GM19023 (cell line): Measurements from ENCODE around the gene XPC.

Experiments
- ATAC-seq: cut with Tn5 transposase; IDR thresholded peaks from one replicate; pipeline ENCODE4 v1.9.1; 2021; ENCODE audit warnings: mild to moderate bottlenecking, moderate library complexity; ENCODE audit not compliant: unreplicated experiment

The XPC gene

DNA sequence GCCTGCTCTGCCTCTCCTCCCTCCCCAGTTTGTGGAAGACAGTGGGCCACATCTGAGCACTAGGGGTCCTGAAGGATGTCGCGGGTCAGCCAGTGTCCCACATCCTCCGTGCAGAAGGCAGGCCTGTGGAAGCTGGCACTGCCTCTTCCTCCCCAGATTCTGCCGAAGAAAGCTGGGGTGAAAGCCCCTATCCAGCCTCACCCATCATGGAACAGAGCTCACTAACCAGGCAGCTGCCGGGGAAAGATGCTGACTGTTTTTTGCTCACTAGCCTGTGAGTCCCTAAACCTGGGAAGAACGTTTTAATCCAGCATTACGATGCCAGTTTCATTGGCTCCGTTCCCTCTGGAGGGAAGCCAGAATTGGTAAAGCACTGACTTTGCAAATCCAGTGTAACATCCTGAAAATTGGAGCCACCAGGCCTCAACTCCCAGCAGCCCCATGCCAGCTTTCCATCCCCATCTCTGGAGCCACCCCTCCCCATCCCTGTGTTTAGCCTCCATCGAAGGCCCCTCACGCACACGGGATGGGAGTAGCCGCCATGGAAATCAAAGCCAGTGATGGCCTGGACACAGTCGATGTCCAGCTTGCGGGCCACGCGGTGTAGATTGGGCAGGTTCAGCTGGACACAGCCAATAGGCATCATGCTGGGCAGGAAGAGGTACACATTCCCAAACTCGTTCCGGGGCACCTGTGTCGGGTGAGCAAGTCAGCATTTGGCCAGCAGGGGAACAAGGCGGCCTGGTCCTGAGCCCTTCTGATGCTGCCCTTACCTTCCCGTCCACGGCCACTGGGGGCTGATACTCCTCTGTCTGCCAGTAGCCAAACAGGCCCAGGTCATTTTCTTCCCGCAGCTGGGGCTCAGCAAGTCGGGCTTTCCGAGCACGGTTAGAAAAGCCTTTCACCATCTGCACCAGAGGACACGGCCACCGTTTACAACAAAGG lies 30.1 kb downstream of the XPC start:
- ATAC-seq, result no peak

DNA sequence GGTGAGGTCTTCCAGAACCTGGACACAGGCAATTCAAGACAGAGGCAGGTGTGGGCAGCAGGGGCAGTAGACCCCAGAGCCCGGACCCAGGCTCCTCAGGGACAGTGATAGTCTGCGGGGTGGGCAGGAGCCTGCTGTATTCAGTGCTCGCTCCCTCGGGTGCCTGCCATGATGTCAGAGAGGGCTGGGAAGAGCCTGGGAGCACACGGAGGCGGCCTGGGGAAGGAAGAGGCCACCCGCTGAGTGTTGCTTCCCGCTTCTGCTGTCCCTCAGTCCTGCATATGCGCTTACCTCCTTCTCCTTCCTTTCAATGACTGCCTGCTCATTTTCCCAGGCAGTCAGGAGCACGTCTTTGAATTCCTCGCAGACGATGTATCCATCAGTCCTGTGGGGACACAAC lies 30.8 kb downstream of the XPC start:
- ATAC-seq, result no peak

- ATAC-seq, result no peak
Measured at GRCh38 chr3:14147066-14147435, 31.4 kb downstream of the XPC start.

GRCh38 chr3:14146381-14147065 lies 31.9 kb downstream of the XPC start:
- no peak for ATAC-seq

- no peak for ATAC-seq
Measured at GRCh38 chr3:14145670-14146380, 32.6 kb downstream of the XPC start.

- no peak for ATAC-seq
Measured at GRCh38 chr3:14145236-14145635, 33.2 kb downstream of the XPC start.

GRCh38 chr3:14144423-14145075 lies 33.9 kb downstream of the XPC start:
- peak; percentile 93 for ATAC-seq

GRCh38 chr3:14143271-14144225 lies 34.9 kb downstream of the XPC start:
- no peak for ATAC-seq

DNA sequence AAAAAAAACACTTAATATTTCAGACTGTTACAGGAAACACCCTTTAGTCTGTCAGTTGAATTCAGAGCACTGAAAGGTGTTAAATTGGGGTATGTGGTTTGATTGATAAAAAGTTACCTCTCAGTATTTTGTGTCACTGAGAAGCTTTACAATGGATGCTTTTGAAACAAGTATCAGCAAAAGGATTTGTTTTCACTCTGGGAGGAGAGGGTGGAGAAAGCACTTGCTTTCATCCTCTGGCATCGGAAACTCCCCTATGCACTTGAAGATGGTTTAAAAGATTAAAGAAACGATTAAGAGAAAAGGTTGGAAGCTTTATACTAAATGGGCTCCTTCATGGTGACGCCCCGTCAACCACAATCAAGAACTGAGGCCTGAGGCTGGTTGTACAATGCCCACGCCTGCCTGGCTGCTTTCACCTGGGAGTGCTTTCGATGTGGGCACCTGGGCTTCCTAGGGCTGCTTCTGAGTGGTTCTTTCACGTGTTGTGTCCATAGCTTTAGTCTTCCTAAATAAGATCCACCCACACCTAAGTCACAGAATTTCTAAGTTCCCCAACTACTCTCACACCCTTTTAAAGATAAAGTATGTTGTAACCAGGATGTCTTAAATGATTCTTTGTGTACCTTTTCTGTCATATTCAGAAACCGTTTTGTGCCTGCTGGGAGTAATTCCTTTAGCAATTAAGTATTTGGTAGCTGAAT lies 35.7 kb downstream of the XPC start:
- no peak for ATAC-seq

DNA sequence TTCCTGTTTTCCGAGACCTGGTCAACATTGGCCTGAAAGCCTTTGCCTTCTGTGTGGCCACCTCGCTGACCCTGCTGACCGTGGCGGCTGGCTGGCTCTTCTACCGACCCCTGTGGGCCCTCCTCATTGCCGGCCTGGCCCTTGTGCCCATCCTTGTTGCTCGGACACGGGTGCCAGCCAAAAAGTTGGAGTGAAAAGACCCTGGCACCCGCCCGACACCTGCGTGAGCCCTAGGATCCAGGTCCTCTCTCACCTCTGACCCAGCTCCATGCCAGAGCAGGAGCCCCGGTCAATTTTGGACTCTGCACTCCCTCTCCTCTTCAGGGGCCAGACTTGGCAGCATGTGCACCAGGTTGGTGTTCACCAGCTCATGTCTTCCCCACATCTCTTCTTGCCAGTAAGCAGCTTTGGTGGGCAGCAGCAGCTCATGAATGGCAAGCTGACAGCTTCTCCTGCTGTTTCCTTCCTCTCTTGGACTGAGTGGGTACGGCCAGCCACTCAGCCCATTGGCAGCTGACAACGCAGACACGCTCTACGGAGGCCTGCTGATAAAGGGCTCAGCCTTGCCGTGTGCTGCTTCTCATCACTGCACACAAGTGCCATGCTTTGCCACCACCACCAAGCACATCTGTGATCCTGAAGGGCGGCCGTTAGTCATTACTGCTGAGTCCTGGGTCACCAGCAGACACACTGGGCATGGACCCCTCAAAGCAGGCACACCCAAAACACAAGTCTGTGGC lies 36.6 kb downstream of the XPC start:
- no peak for ATAC-seq

DNA sequence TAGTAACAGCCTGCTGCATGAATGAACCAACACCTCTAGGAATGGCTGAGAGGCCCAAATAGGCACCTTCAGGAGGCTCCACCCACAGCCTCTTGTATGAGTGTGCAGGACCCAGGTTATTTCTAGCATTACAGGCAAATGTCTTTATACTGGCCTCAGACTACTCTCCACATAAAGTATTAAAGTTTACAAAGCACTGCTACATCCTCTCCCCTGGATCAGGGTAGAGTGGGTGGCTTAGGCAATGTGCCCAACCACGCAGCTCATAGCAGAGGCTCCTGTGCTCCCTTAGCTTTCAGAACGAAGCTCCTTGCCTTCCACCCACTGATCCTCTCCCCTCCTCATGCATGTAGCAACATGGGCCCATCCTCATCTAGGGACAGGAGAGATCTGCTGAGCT lies 37.3 kb downstream of the XPC start:
- no peak for ATAC-seq

- ATAC-seq, result no peak
Measured at GRCh38 chr3:14140668-14141067, 37.7 kb downstream of the XPC start.

GRCh38 chr3:14139771-14140170 lies 38.6 kb downstream of the XPC start:
- ATAC-seq, result no peak

GRCh38 chr3:14138878-14139655 lies 39.3 kb downstream of the XPC start:
- no peak for ATAC-seq

- ATAC-seq, result no peak
Measured at GRCh38 chr3:14138109-14138877, 40.1 kb downstream of the XPC start.

GRCh38 chr3:14137445-14137844 lies 41.0 kb downstream of the XPC start:
- no peak for ATAC-seq

- ATAC-seq, result no peak
Measured at GRCh38 chr3:14137004-14137403, 41.4 kb downstream of the XPC start.
